ENCODE measurements around the gene SHROOM2.

The SHROOM2 gene

GRCh38 chrX:9977635-9978034 lies 191.4 kb downstream of the SHROOM2 start:
- in situ Hi-C loops (cut with HindIII; ENCODE audit: low pct_unique_long_range_greater_than_20kb, low sequenced_read_pairs), result no loop called here

GRCh38 chrX:9980401-9980800 lies 194.2 kb downstream of the SHROOM2 start:
- in situ Hi-C loops (cut with HindIII; ENCODE audit: low pct_unique_long_range_greater_than_20kb, low sequenced_read_pairs), result no loop called here
- DNase-seq (ENCODE audit: low read depth in 1 of 2, low spot score in 1 of 2), result no peak
- TF ChIP-seq JUND (IDR thresholded peaks at IDR 0.05; ENCODE audit: low read depth), result no peak

More at GRCh38 chrX:9977635-9978034, 191.4 kb downstream of the SHROOM2 start:
- DNase-seq (ENCODE audit: low read depth in 1 of 2, low spot score in 1 of 2), result no peak
- TF ChIP-seq JUND (IDR thresholded peaks at IDR 0.05; ENCODE audit: low read depth), result no peak

GRCh38 chrX:9980927-9981326 lies 194.7 kb downstream of the SHROOM2 start:
- in situ Hi-C loops (cut with HindIII; ENCODE audit: low pct_unique_long_range_greater_than_20kb, low sequenced_read_pairs), result no loop called here
- no peak for DNase-seq (ENCODE audit: low read depth in 1 of 2, low spot score in 1 of 2)
- no peak for TF ChIP-seq JUND (IDR thresholded peaks at IDR 0.05; ENCODE audit: low read depth)

GRCh38 chrX:9983441-9983840 lies 197.2 kb downstream of the SHROOM2 start:
- DNase-seq (ENCODE audit: low read depth in 1 of 2, low spot score in 1 of 2), result no peak
- TF ChIP-seq JUND (IDR thresholded peaks at IDR 0.05; ENCODE audit: low read depth), result no peak
- in situ Hi-C loops (cut with HindIII; ENCODE audit: low pct_unique_long_range_greater_than_20kb, low sequenced_read_pairs), result no loop called here

GRCh38 chrX:9983846-9984245 lies 197.6 kb downstream of the SHROOM2 start:
- in situ Hi-C loops (cut with HindIII; ENCODE audit: low pct_unique_long_range_greater_than_20kb, low sequenced_read_pairs), result no loop called here
- TF ChIP-seq JUND (IDR thresholded peaks at IDR 0.05; ENCODE audit: low read depth), result no peak
- no peak for DNase-seq (ENCODE audit: low read depth in 1 of 2, low spot score in 1 of 2)

GRCh38 chrX:9988762-9989161 lies 202.5 kb downstream of the SHROOM2 start:
- no peak for TF ChIP-seq JUND (IDR thresholded peaks at IDR 0.05; ENCODE audit: low read depth)
- in situ Hi-C loops (cut with HindIII; ENCODE audit: low pct_unique_long_range_greater_than_20kb, low sequenced_read_pairs), result no loop called here
- DNase-seq (ENCODE audit: low read depth in 1 of 2, low spot score in 1 of 2), result peak in 1 of 2 experiments; percentile 57

- no peak for TF ChIP-seq JUND (IDR thresholded peaks at IDR 0.05; ENCODE audit: low read depth)
- in situ Hi-C loops (cut with HindIII; ENCODE audit: low pct_unique_long_range_greater_than_20kb, low sequenced_read_pairs), result no loop called here
- DNase-seq (ENCODE audit: low read depth in 1 of 2, low spot score in 1 of 2), result no peak
Measured at GRCh38 chrX:9992061-9992460, 205.8 kb downstream of the SHROOM2 start.

- DNase-seq (ENCODE audit: low read depth in 1 of 2, low spot score in 1 of 2), result no peak
- in situ Hi-C loops (cut with HindIII; ENCODE audit: low pct_unique_long_range_greater_than_20kb, low sequenced_read_pairs), result no loop called here
- TF ChIP-seq JUND (IDR thresholded peaks at IDR 0.05; ENCODE audit: low read depth), result no peak
Measured at GRCh38 chrX:9992724-9993123, 206.5 kb downstream of the SHROOM2 start.

GRCh38 chrX:9995855-9996339 lies 209.7 kb downstream of the SHROOM2 start:
- TF ChIP-seq JUND (IDR thresholded peaks at IDR 0.05; ENCODE audit: low read depth), result no peak
- in situ Hi-C loops (cut with HindIII; ENCODE audit: low pct_unique_long_range_greater_than_20kb, low sequenced_read_pairs), result no loop called here

GRCh38 chrX:9997041-9997440 lies 210.8 kb downstream of the SHROOM2 start:
- no peak for TF ChIP-seq JUND (IDR thresholded peaks at IDR 0.05; ENCODE audit: low read depth)
- no peak for DNase-seq (ENCODE audit: low read depth in 1 of 2, low spot score in 1 of 2)
- in situ Hi-C loops (cut with HindIII; ENCODE audit: low pct_unique_long_range_greater_than_20kb, low sequenced_read_pairs), result no loop called here

More at GRCh38 chrX:9995855-9996339, 209.7 kb downstream of the SHROOM2 start:
- peak; percentile 71 to 89 for DNase-seq (ENCODE audit: low read depth in 1 of 2, low spot score in 1 of 2)

GRCh38 chrX:9997524-9997923 lies 211.3 kb downstream of the SHROOM2 start:
- in situ Hi-C loops (cut with HindIII; ENCODE audit: low pct_unique_long_range_greater_than_20kb, low sequenced_read_pairs), result no loop called here
- DNase-seq (ENCODE audit: low read depth in 1 of 2, low spot score in 1 of 2), result no peak
- TF ChIP-seq JUND (IDR thresholded peaks at IDR 0.05; ENCODE audit: low read depth), result no peak
